Measurements from ENCODE around the gene SMNDC1. TPM values are rescaled to one million over a fixed set of nuclear protein-coding genes. Genes with fewer than 3 reads are reported as not detected.

SMNDC1 gene
- polyA plus RNA-seq, 2 of the 4 experiments (the other 2 are of a cell fraction): 27.5 to 40.2 TPM

DNA sequence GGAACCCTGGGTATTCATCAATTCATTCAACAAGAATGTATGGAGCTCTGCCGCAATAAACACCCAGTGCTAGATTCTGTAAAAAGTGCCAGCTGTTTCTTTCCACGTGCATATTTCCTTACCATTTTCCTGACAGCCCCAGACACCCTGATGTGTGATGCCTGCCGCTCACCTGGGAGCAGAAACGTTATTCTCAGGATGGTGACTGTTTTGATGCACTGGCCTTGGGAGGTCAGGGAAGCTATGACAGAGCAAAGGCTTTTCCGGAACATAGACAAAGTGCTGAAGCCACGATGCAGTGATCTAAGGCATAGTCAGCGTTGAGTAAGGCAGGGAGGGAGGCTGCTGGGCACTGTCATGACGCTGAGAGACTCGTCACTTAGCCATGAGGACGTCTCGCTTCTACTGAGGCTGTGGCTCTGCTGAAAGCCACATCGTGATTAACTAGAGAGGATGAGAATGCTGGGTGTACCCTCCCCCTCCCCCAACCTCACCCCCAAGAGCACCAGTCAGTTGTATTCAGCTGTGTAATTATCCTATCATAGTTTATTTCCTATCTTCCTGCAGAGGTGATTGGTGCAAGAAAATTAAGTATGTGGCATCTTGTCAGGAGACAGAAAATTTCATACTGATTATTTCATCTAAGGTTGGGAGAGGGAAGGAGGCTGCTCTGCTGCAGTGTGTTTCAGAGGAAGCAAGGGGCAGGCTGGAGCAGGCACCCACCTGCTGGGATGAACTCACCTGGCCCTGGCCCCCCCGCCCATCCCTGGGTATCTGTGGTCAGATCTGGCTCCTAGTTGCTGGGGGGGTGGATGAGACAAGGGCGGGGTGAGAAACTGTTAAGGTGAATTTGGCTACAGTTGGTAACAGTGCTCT, 48.8 kb upstream of the SMNDC1 start:
- peak; percentile 44 to 80 for DNase-seq (ENCODE audit: low read depth in 1 of 2, low spot score in 1 of 2)
- TF ChIP-seq CEBPB (IDR thresholded peaks at IDR 0.05): no peak
- peak in 1 of 2 experiments; percentile 48; a peak in 1 of 5 replicates for TF ChIP-seq EP300 (IDR thresholded peaks at IDR 0.05)
- TF ChIP-seq HOXB5 (CRISPR knock-in tag; IDR thresholded peaks at IDR 0.05): no peak
- 0 out of 2 replicates have a peak, but pooled peaks have one; percentile 21 for TF ChIP-seq MYC (IDR thresholded peaks at IDR 0.05; ENCODE audit: borderline replicate concordance, low read length)
- TF ChIP-seq, protein P1, sequence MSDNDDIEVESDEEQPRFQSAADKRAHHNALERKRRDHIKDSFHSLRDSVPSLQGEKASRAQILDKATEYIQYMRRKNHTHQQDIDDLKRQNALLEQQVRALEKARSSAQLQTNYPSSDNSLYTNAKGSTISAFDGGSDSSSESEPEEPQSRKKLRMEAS (IDR thresholded peaks at IDR 0.05): peak; percentile 75
- 0 out of 2 replicates have a peak, but pooled peaks have one; percentile 12 for TF ChIP-seq FOXS1 (CRISPR knock-in tag; IDR thresholded peaks at IDR 0.05)
- peak; percentile 53 for TF ChIP-seq MAFK (IDR thresholded peaks at IDR 0.05; ENCODE audit: partially characterized antibody)
- TF ChIP-seq JUNB (IDR thresholded peaks at IDR 0.05): peak; percentile 31; the same call in 1 of the 2 replicates
- no peak for TF ChIP-seq FOSL2 (IDR thresholded peaks at IDR 0.05)
- peak; percentile 72 for TF ChIP-seq FOSL2 (CRISPR knock-in tag; IDR thresholded peaks at IDR 0.05)
- no peak for TF ChIP-seq FOSB (CRISPR knock-in tag; IDR thresholded peaks at IDR 0.05)
- TF ChIP-seq JUN (IDR thresholded peaks at IDR 0.05): peak in 1 of 2 experiments; percentile 15; a peak in 1 of 5 replicates
- TF ChIP-seq, protein P2, sequence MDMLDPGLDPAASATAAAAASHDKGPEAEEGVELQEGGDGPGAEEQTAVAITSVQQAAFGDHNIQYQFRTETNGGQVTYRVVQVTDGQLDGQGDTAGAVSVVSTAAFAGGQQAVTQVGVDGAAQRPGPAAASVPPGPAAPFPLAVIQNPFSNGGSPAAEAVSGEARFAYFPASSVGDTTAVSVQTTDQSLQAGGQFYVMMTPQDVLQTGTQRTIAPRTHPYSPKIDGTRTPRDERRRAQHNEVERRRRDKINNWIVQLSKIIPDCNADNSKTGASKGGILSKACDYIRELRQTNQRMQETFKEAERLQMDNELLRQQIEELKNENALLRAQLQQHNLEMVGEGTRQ (IDR thresholded peaks at IDR 0.05): 0 out of 2 replicates have a peak, but pooled peaks have one; percentile 7
- Histone ChIP-seq H3K9me3 (no peaks in the 10 kb centered on the region), H3K27ac (peak overlapping the region; percentile 79 to 83), H3K4me2 (peak overlapping the region; percentile 63), H3K4me3 (no peak overlapping the region), H3K4me1 (peaks cover 51% of the 10 kb centered on the region)
- ChIA-PET POLR2A (interaction anchor here (0.8 to 2.6 kb wide), 5 partner anchors 46 to 146 kb away, joined by 3 to 10 read pairs (median 4); partner anchors contain the start of gene DUSP5), CTCF (interaction anchor here (0.6 to 5.7 kb wide), 50 partner anchors 8 to 247 kb away, joined by 3 to 70 read pairs (median 6); partner anchors contain the start of genes DUSP5 and SMNDC1)
- 14% methylated on average over 14 of the region's 14 CpGs for WGBS (ENCODE audit: missing lambda C conversion rate)
- ATAC-seq: peak; percentile 74 to 88
- FAIRE-seq: no peak

DNA sequence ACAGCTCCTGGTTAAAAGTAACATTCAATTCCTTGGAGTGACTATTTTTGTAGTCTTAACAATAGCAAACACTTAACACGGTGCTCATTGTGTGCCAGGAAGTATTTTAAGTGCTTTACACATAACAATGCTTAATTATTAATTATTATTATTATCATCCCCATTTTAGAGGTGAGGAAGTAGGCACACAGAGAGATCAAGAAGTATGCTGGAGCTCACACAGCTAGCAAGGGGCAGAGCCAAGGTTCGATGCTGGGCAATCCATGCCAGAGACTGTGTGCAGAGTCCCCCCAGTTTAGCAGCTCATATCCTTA, 48.2 kb upstream of the SMNDC1 start:
- peak overlapping the region; percentile 63 for H3K4me2 ChIP-seq
- CTCF ChIA-PET: interaction anchor here (0.8 to 5.7 kb wide), 22 partner anchors 8 to 195 kb away, joined by 3 to 70 read pairs (median 6); partner anchors contain the start of genes DUSP5 and SMNDC1
- peaks cover 51% of the 10 kb centered on the region for H3K4me1 ChIP-seq
- 15% methylated on average over 2 of the region's 2 CpGs for WGBS (ENCODE audit: missing lambda C conversion rate)
- DNase-seq (ENCODE audit: low read depth in 1 of 2, low spot score in 1 of 2) (no peak), FAIRE-seq (no peak), ATAC-seq (peak in 1 of 2 experiments; percentile 56; a peak in 2 of 6 replicates)
- no peak overlapping the region for H3K4me3 ChIP-seq
- no peaks in the 10 kb centered on the region for H3K9me3 ChIP-seq
- TF ChIP-seq JUNB (IDR thresholded peaks at IDR 0.05) (no peak), PHF8 (IDR thresholded peaks at IDR 0.05; ENCODE audit: borderline replicate concordance, low read depth) (no peak), HEYL (CRISPR knock-in tag; IDR thresholded peaks at IDR 0.05) (no peak), POLR2AphosphoS2 (conservative IDR thresholded peaks at IDR 0.05; ENCODE audit: low read length) (no peak), FOXS1 (CRISPR knock-in tag; IDR thresholded peaks at IDR 0.05) (no peak), KDM5A (IDR thresholded peaks at IDR 0.05) (no peak), TFCP2L1 (CRISPR knock-in tag; IDR thresholded peaks at IDR 0.05) (no peak), MYC (IDR thresholded peaks at IDR 0.05; ENCODE audit: borderline replicate concordance, low read length) (no peak), KDM1A (IDR thresholded peaks at IDR 0.05; ENCODE audit: low read depth) (no peak), ZSCAN20 (CRISPR knock-in tag; IDR thresholded peaks at IDR 0.05) (no peak), ZFP36 (IDR thresholded peaks at IDR 0.05; ENCODE audit: borderline replicate concordance, partially characterized antibody) (no peak), NFE2L2 (conservative IDR thresholded peaks at IDR 0.05; ENCODE audit: low read length) (no peak), FOSB (CRISPR knock-in tag; IDR thresholded peaks at IDR 0.05) (no peak), EP300 (IDR thresholded peaks at IDR 0.05) (no peak), TP53 (CRISPR knock-in tag; IDR thresholded peaks at IDR 0.05) (no peak), MAZ (IDR thresholded peaks at IDR 0.05; ENCODE audit: borderline replicate concordance, low read depth, low read length) (no peak), JUN (IDR thresholded peaks at IDR 0.05) (no peak), BHLHE40 (IDR thresholded peaks at IDR 0.05; ENCODE audit: low read depth, low read length) (no peak)
- TF ChIP-seq, protein P3, sequence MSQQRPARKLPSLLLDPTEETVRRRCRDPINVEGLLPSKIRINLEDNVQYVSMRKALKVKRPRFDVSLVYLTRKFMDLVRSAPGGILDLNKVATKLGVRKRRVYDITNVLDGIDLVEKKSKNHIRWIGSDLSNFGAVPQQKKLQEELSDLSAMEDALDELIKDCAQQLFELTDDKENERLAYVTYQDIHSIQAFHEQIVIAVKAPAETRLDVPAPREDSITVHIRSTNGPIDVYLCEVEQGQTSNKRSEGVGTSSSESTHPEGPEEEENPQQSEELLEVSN (IDR thresholded peaks at IDR 0.05; ENCODE audit: borderline replicate concordance, low read depth): no peak
- TF ChIP-seq, protein P4, sequence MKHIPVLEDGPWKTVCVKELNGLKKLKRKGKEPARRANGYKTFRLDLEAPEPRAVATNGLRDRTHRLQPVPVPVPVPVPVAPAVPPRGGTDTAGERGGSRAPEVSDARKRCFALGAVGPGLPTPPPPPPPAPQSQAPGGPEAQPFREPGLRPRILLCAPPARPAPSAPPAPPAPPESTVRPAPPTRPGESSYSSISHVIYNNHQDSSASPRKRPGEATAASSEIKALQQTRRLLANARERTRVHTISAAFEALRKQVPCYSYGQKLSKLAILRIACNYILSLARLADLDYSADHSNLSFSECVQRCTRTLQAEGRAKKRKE (CRISPR knock-in tag; IDR thresholded peaks at IDR 0.05; ENCODE audit: low read depth): no peak
- H3K27ac ChIP-seq: peak overlapping the region; percentile 79 to 83
- POLR2A ChIA-PET: interaction anchor here (2.0 to 2.6 kb wide), 2 partner anchors 144 to 146 kb away, joined by 6 to 10 read pairs; partner anchors contain the start of gene DUSP5
